NOMO-1 treated with dmso at 0.1 percent for 144 hours (cell line): Measurements from ENCODE around the gene PHF11.
"Not testable (repeated sequence)": the region's sequence is repeated elsewhere in the genome, so short reads cannot be mapped to it uniquely, and the experiment has no call there.

Source experiments
- DNase-seq: peaks from one replicate; lab custom pipeline; 2025; ENCODE audit not compliant: unreplicated experiment; lab: John Stamatoyannopoulos, UW

The PHF11 gene

GRCh38 chr13:49495783-49496762 is at the start of gene PHF11:
Gene PHF11 (plus strand): TSS chr13:49495953. CDS start chr13:49496002, 49 bp downstream.
- DNase-seq = peak; percentile 52

- DNase-seq = no peak
These were observed 49.3 kb upstream of the PHF11 start for GRCh38 chr13:49446473-49446872.

DNA sequence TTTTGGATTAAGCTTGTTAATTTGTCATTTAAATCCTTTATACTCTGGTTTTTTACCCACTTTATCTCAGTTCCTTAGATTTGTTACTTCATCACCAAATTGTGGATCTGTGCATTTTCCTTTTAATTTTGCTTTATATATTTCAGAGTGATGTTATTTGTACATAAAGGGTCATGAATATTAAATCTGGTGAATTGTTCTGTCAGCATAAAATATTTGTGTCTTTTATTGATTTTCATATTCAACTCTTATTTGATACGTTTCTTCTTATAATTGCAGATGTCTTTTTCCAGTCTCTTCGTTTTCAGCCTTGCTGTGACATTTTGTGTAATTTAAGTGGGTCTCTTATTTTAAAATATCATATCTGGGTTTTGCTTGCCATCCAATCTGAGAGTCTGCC is 47.0 kb upstream of the PHF11 start:
- no peak for DNase-seq

DNA sequence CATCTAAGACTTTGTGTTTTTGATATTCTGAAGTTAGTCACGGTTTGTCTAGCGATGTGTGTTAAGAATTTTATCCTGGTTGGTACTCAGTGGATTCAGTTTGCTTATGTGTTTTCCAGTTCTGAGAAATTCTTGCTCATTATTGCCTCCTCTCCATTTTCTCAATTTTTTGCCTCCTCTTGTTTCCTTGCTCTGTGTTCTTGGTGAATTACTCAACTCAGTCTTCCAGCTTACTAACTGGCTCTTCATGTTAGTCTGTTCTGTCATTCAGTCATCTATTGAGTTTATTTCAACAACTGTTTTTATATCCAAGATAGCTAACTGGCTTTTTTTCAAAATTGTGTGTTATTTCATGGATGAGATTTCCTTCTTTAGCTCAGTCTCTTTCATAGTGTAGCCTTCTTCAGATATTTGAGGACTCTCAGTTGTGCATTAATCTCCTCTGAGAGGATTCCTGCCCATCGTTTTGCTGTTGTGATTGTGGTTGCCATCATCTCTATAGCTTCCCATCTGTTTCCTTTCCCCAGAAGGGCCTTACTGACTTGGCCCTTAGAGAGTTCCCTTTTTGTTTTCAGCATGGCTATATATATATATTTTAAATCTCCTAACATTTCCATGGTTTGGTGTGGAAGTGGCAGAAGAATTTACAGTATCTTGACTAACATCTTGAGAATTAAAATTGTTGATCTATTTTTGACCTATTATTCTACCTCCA is 45.5 kb upstream of the PHF11 start:
- no peak for DNase-seq

- DNase-seq = no peak
These were observed 42.9 kb upstream of the PHF11 start for GRCh38 chr13:49452725-49453457.

DNA sequence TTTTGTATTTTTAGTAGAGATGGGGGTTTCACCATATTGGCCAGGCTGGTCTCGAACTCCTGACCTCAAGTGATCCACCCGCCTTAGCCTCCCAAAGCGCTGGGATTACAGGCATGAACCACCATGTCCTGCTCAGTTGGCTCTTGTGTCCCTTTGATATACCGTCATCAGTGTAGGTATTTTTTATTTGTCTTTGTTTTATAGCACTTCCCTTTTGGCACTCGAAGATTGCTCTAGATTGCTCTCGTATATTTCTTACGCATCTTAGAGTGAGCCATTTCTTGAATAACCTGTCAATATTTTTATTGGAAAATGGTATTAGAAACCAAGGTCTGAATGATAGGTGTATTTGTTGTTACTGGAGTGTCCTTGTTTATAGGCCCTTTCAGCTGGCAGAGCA is 42.3 kb upstream of the PHF11 start:
- DNase-seq = no peak

DNA sequence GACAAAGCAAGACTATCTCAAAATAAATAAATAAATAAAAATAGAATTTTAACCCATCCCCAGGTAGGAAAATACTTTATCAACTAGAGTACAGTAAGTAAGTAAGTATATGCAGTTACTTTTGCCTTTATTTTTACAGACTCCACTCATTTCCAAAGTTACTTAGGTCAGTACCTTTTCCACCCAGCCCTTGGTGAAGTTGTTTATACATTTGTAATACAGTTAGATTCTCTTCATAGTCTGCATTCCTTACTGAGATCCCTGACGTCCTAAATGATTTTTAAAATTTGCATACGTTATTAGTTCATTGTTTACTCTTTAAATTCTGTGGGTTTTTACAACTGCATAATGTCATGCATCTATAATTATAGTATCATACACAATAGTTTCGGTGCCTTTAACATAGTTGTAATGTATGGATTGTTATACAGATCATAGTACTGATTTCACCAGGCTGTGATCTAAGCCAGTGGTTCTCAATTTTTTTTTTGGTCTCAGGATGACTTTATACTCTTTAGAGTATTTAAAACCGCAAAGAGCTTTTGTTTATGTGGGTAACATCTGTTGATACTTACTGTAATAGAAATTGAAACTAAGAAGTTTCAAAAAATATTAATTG is 41.3 kb upstream of the PHF11 start:
- no peak for DNase-seq

- DNase-seq = no peak
These were observed 40.8 kb upstream of the PHF11 start for GRCh38 chr13:49455007-49455398.

GRCh38 chr13:49456156-49456555 is 39.6 kb upstream of the PHF11 start:
- no peak for DNase-seq

DNA sequence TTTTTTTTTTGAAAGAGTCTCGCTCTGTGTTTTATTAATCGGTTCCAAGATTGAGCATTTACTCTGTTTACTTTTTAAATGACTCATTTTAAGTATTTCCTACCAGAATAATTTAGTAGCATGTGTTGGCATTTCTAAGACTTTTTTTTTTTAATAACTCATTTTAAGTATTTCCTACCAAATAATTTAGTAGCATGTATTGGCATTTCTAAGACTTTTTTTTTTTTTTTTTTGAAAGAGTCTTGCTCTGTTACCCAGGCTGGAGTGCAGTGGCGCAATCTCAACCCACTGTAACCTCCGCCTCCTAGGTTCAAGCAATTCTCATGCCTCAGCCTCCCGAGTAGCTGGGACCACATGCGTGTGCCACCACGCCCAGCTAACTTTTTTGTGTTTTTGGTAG is 38.5 kb upstream of the PHF11 start:
- no peak for DNase-seq

- no peak for DNase-seq
These were observed 36.2 kb upstream of the PHF11 start for GRCh38 chr13:49459580-49459979.

- DNase-seq = no peak
These were observed 31.7 kb upstream of the PHF11 start for GRCh38 chr13:49464085-49464484.

DNA sequence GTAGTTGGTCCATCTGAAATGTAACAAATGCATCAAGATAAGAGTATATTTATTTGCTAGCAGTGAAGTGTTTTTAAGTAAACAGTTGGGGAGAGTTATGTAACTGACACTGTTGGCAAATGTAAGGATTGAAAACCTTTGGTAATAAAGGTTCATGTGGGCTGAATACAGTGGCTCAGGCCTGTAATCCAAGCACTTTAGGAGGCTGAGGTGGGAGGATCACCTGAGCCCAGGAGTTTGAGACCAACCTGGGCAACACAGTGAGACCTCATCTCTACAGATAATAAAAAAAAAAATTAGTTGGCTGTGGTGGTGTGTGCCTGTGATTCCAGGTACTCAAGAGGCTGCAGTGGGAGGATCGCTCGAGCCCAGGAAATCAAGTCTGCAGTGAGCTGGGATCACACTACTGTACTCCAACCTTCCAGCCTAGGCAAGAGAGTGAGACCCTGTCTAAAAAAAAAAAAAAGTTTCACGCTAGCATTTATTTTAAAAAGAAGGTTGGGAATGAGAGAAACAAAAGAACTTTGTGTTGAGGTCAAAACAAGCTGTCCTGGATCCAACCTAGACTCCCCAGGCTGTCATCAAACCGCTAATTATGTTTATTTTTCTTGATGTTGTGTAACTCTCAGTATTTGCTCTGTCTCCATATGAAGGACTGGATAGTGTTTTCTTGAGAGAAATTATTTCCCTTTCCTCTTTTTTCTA is 31.0 kb upstream of the PHF11 start:
- no peak for DNase-seq

DNA sequence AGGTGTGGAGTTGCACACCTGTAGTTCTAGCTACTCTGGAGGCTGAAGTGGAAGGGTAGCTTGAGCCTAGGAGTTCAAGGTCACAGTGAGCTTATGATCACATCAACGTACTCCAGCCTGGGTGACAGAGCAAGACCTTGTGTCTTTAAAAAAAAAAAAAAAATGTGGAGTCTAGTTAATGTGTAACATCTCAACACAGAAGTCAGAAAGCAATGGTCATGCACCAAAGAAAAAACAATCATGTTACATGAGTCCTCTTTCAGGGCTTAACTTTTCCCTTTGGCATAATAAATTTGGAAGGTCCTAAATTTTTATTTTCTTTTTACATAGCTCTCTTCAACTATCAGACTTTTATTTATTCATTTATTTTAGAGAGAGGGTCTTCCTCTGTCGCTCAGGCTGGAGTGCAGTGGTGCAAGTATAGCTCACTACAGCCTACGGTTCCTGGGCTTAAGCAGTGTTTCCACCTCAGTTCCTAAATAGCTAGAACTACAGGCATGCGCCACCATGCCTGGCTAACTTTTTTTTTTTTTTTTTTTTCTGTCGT is 29.4 kb upstream of the PHF11 start:
- no peak for DNase-seq

DNA sequence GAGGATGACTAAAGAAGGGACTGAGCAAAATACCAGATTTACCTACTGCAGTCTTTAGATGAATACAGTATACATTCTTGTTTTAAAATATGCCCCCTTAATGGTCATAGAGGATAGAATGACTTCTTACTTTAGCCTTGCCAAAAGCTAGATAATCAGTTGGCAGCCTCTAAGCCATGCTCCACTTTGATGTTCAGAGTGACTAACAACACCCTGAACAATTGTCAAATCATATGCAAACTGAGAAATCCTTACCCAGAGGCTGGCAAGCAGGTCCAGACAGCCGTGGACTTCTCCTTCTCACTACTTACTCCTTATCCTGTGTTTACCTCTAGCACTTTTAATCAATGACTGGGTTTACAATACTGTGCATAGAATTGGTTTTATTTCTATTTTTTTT is 23.6 kb upstream of the PHF11 start:
- DNase-seq = no peak

GRCh38 chr13:49476529-49476928 is 19.2 kb upstream of the PHF11 start:
- no peak for DNase-seq

DNA sequence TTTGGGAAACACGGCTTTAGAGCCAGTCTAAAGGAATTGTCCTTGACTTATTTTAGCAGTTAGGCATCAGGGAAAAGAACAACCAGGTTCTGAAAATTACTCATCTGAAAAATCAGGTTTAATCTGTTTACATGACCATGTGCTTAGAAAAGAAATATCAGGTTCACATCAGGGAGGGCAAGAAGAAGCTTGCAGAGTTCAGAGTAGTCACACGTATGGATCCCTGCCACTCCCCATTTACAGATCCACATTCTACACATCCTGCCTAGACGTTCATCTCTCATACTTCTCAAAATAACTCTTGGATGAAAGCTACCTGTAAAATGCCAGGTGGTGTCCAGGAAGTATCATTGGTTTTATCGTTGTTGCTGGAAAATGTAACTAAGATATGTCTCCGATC is 14.0 kb upstream of the PHF11 start:
- DNase-seq = no peak

- no peak for DNase-seq
These were observed 7.2 kb upstream of the PHF11 start for GRCh38 chr13:49488563-49488962.

- peak; percentile 11 for DNase-seq
These were observed 1.1 kb upstream of the PHF11 start for GRCh38 chr13:49494645-49495044.

DNA sequence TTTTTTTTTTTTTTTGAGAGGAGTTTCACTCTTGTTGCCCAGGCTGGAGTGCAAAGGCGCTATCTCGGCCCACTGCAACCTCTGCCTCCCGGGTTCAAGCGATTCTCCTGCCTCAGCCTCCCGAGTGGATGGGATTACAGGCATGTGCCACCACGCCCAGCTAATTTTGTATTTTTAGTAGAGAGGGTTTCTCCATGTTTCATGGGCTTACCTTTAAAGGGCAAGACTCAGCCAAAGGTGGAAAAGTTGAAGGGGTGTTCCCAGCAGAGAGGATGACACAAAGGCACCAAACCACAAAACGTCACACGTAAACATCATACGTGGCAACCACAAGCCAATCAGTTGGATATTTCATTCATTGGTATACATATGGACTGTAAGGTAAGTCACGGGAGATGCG is 1.1 kb downstream of the PHF11 start:
- not testable (repeated sequence) for DNase-seq
